ENCODE measurements around the gene MPZL2. TPM values are rescaled to one million over a fixed set of nuclear protein-coding genes. Genes with fewer than 3 reads are reported as not detected.

MPZL2 gene
- total RNA-seq, 4 donors from 2014 or later = 14.3 to 28.0 (median 17.7) TPM

DNA sequence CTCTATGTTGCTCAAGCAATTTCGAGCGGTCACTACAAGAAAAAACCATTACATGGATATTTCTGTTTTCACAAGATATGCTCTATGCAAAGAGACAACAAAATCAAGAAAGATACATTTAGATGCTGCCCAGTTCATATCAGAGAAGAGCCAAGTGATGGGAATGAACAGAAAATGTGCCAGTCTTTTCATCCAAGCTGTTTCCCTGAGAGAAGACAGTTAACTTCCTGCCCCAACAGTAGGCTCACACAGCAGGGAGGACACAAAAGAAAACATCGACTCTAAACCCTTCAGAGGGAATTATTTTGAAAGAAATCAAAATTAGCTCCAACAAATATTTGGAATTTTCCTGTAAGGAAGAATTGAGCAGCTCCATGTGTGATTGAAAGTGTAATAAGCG lies 50.9 kb downstream of the MPZL2 start:
- TF ChIP-seq, protein P1, sequence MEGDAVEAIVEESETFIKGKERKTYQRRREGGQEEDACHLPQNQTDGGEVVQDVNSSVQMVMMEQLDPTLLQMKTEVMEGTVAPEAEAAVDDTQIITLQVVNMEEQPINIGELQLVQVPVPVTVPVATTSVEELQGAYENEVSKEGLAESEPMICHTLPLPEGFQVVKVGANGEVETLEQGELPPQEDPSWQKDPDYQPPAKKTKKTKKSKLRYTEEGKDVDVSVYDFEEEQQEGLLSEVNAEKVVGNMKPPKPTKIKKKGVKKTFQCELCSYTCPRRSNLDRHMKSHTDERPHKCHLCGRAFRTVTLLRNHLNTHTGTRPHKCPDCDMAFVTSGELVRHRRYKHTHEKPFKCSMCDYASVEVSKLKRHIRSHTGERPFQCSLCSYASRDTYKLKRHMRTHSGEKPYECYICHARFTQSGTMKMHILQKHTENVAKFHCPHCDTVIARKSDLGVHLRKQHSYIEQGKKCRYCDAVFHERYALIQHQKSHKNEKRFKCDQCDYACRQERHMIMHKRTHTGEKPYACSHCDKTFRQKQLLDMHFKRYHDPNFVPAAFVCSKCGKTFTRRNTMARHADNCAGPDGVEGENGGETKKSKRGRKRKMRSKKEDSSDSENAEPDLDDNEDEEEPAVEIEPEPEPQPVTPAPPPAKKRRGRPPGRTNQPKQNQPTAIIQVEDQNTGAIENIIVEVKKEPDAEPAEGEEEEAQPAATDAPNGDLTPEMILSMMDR (IDR thresholded peaks at IDR 0.05; ENCODE audit: low read depth) = no peak

DNA sequence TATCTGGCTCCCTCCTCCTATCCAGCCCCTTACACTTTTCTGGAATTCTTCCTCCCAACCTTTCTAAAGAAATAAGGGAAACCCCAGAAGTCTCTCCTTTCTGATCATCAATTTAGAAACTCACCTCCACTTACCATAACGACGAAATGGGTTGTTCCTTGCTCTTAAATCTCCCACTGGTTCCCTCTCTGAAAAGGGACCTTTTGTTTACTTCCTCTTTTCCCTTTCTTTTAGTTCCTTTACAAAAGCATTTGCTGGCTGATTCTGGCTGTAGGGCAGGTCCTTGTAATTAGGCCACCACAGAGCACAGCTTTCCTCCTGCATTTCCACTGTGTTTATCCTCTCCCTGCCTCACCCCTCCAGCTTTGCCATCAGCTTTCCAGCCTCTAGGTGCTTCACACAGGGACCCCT lies 51.3 kb downstream of the MPZL2 start:
- TF ChIP-seq, protein P1 (IDR thresholded peaks at IDR 0.05; ENCODE audit: low read depth) = no peak

DNA sequence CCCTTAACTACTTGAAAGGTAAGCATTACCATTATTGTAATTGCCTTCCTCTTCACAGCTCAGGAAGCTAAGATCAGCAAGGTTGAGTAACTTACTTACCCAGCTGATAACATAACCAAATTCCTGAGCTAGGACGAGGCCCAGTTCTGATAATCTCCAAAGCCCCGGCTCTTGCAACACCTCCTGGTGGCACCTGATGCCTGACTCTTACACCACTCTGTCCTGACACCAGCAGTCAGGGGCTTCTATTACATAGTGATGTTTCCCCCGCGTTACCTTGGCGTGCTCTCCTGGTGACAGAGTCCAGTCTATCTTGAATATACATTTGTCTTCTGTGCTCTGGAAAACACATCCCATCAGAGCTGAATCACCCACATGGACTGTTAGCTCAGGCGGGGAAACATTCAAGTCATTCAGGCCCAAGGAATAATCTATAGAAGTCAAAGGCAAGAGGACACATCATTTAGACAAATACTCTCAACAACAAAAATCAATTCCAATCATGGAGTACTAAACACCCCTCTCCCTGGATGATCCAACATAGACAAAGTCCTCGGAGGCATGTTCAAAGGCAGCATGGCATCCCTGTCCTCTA lies 51.9 kb downstream of the MPZL2 start:
- TF ChIP-seq, protein P1 (IDR thresholded peaks at IDR 0.05; ENCODE audit: low read depth) = no peak

DNA sequence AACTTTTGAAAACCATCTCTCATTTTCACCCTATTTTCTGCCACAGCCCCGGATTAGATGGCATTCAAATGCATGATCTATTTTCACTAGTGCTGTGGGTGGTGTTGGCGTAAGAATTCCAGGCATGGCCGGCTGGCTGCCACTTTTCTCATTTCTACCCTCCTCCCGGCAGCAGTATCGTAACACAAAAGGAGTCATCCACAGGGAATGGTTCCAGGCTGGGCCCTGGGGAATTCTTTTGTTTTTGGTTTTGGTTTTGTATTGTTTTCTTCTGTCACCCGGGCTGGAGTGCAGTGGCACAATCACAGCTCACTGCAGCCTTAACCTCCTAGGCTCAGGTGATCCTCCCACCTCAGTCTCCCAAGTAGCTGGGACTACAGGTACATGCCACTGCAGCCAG lies 53.1 kb downstream of the MPZL2 start:
- TF ChIP-seq, protein P1 (IDR thresholded peaks at IDR 0.05; ENCODE audit: low read depth) = no peak

DNA sequence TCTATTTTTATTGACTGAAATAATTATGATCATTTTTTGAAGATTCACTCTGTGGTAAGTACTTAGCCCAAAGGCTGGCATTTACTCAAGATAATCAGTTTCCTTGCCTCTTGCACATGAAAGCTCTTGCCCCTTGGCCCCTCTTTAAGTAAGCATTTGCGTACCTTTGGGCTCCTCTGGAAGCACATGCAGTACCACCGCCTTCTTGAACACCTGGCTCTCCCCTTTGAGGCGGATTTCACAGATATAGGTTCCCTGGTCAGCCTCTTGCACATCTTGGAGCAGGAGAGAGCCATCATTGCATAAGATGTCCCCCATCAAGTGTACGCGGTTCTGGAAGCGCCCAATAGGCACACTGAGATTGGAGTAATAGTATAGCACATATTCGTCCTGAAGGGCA lies 53.8 kb downstream of the MPZL2 start:
- TF ChIP-seq, protein P1 (IDR thresholded peaks at IDR 0.05; ENCODE audit: low read depth) = no peak

DNA sequence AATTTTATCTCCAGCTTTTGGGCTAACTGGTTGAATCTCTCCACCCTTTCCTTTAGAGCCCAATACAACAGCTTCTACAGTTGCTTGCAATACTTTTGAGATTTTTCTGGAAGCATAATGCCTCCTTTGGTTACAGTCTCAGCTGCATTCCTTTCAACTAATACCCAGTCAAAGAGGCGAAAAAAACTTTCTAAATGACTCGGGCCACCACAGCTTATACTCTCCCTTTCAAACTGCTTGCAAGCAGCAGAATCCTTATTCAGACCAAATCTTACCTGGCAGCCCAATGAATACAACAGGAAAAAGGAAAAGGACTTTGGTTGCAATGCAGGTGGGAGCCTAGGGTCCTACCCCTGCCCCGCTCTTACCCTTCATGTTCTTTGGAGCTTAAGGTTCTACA lies 55.1 kb downstream of the MPZL2 start:
- TF ChIP-seq, protein P1 (IDR thresholded peaks at IDR 0.05; ENCODE audit: low read depth) = no peak

DNA sequence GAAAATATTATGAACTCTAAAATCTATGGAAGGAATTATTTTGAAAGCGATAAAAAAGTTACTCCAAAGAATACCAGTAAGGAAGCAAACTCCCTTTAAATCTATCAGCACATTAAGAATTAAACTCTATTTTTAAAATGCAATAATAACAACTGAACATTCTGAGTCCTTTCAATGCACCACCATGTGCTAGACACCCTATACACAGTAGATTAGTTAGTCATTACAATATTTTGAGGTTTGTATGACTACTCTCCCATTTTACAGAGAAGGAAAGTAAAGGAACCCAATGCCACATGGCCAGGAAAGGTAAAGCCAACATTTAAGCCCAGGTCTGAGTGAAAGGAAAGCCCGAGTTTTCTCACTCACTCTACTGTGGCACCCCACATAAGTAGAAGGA lies 57.0 kb downstream of the MPZL2 start:
- TF ChIP-seq, protein P1 (IDR thresholded peaks at IDR 0.05; ENCODE audit: low read depth) = no peak
